ENCODE data around the gene PLCH1. TPM values are rescaled to one million over a fixed set of nuclear protein-coding genes. Genes with fewer than 3 reads are reported as not detected.

The PLCH1 gene
- total and polyA plus RNA-seq, 4 donors = 0.03 to 1.0 (median 0.22) TPM

DNA sequence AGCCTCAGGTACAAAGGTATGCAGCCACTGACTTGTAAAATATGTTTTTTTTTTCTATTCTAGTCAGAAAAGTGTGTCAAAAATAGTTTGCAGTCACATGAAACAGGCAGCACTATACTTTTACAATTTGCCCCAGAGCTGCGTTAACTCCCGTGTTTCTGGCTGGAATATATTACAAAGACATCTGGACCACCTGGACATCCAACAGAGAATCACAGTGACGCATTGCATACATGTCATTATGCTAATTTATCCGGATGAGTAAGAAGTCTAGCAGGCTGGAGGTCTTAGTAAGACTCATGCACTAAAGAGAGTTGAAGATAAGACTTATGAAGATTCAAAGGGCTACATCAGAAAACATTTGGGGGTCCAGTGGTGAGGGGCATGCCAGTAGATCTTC lies 412.2 kb downstream of the PLCH1 start:
- no peaks in the 10 kb centered on the region for H3K36me3 ChIP-seq (ENCODE audit: control insufficient read depth in 4 of 4, insufficient read depth in 3 of 4, low read depth in 1 of 4, low read length in 3 of 4)
- TF ChIP-seq GABPA (IDR thresholded peaks at IDR 0.05 in 1 of 2, conservative IDR thresholded peaks at IDR 0.05 in 1 of 2) (no peak), HNF4G (IDR thresholded peaks at IDR 0.05) (no peak), RXRA (IDR thresholded peaks at IDR 0.05) (no peak), NR2F2 (IDR thresholded peaks at IDR 0.05) (no peak), FOXA1 (IDR thresholded peaks at IDR 0.05) (no peak), FOXA2 (IDR thresholded peaks at IDR 0.05) (no peak)
- TF ChIP-seq, protein P1, sequence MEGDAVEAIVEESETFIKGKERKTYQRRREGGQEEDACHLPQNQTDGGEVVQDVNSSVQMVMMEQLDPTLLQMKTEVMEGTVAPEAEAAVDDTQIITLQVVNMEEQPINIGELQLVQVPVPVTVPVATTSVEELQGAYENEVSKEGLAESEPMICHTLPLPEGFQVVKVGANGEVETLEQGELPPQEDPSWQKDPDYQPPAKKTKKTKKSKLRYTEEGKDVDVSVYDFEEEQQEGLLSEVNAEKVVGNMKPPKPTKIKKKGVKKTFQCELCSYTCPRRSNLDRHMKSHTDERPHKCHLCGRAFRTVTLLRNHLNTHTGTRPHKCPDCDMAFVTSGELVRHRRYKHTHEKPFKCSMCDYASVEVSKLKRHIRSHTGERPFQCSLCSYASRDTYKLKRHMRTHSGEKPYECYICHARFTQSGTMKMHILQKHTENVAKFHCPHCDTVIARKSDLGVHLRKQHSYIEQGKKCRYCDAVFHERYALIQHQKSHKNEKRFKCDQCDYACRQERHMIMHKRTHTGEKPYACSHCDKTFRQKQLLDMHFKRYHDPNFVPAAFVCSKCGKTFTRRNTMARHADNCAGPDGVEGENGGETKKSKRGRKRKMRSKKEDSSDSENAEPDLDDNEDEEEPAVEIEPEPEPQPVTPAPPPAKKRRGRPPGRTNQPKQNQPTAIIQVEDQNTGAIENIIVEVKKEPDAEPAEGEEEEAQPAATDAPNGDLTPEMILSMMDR (IDR thresholded peaks at IDR 0.05; ENCODE audit: low read depth, low read length, missing input control) = no peak
- TF ChIP-seq, protein P2, sequence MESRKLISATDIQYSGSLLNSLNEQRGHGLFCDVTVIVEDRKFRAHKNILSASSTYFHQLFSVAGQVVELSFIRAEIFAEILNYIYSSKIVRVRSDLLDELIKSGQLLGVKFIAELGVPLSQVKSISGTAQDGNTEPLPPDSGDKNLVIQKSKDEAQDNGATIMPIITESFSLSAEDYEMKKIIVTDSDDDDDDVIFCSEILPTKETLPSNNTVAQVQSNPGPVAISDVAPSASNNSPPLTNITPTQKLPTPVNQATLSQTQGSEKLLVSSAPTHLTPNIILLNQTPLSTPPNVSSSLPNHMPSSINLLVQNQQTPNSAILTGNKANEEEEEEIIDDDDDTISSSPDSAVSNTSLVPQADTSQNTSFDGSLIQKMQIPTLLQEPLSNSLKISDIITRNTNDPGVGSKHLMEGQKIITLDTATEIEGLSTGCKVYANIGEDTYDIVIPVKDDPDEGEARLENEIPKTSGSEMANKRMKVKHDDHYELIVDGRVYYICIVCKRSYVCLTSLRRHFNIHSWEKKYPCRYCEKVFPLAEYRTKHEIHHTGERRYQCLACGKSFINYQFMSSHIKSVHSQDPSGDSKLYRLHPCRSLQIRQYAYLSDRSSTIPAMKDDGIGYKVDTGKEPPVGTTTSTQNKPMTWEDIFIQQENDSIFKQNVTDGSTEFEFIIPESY (IDR thresholded peaks at IDR 0.05) = no peak
- H3K4me1 ChIP-seq (ENCODE audit: control insufficient read depth in 4 of 4, insufficient read depth in 4 of 4, low read length in 3 of 4) = no peaks in the 10 kb centered on the region
- no peak for DNase-seq (ENCODE audit: low spot score)
- H3K9me3 ChIP-seq (ENCODE audit: control insufficient read depth in 4 of 4, low read length in 3 of 4) = no peaks in the 10 kb centered on the region
- H3K9ac ChIP-seq (ENCODE audit: low read depth in 1 of 2, low read length in 2 of 2) = no peak overlapping the region
- H3K4me3 ChIP-seq (ENCODE audit: low read depth in 1 of 3, low read length in 3 of 3) = no peak overlapping the region
- no peaks in the 10 kb centered on the region for H3K27me3 ChIP-seq (ENCODE audit: control insufficient read depth in 4 of 4, insufficient read depth in 4 of 4, low read length in 3 of 4)
- no peak overlapping the region for H3K27ac ChIP-seq (ENCODE audit: low read depth in 1 of 2, low read length in 2 of 2)
- WGBS = 67% methylated on average over 4 of the region's 4 CpGs

DNA sequence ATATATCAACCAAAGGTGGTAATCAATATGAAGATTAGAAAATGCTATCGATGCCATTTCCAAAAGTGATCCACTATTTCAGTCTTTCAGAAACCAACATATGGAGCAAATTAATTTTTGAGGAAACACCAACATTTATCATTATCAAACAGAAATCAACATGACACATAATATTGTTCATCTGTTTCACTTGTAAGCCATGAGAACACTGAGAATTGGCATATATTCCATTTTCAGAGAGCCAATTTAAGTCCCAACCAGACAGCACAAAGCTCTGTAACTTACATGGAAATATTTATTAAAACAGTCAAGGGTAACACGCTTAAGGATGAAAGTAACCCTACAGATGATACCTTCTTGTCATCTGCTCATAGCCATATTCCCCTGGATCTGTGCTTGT lies 413.8 kb downstream of the PLCH1 start:
- TF ChIP-seq TAF1 (conservative IDR thresholded peaks at IDR 0.05) (no peak), RXRA (IDR thresholded peaks at IDR 0.05) (no peak), HNF4A (conservative IDR thresholded peaks at IDR 0.05) (no peak), EGR1 (IDR thresholded peaks at IDR 0.05; ENCODE audit: low read depth in 2 of 2) (no peak)
- H3K27me3 ChIP-seq (ENCODE audit: control insufficient read depth in 4 of 4, insufficient read depth in 4 of 4, low read length in 3 of 4) = no peaks in the 10 kb centered on the region
- no peaks in the 10 kb centered on the region for H3K36me3 ChIP-seq (ENCODE audit: control insufficient read depth in 4 of 4, insufficient read depth in 3 of 4, low read depth in 1 of 4, low read length in 3 of 4)
- WGBS = 93% methylated on average over 2 of the region's 2 CpGs
- no peak overlapping the region for H3K4me3 ChIP-seq (ENCODE audit: low read depth in 1 of 3, low read length in 3 of 3)
- no peak overlapping the region for H3K27ac ChIP-seq (ENCODE audit: low read depth in 1 of 2, low read length in 2 of 2)
- no peak overlapping the region for H3K9ac ChIP-seq (ENCODE audit: low read depth in 1 of 2, low read length in 2 of 2)
- no peak for DNase-seq (ENCODE audit: low spot score)
- no peaks in the 10 kb centered on the region for H3K4me1 ChIP-seq (ENCODE audit: control insufficient read depth in 4 of 4, insufficient read depth in 4 of 4, low read length in 3 of 4)
- H3K9me3 ChIP-seq (ENCODE audit: control insufficient read depth in 4 of 4, low read length in 3 of 4) = no peaks in the 10 kb centered on the region

DNA sequence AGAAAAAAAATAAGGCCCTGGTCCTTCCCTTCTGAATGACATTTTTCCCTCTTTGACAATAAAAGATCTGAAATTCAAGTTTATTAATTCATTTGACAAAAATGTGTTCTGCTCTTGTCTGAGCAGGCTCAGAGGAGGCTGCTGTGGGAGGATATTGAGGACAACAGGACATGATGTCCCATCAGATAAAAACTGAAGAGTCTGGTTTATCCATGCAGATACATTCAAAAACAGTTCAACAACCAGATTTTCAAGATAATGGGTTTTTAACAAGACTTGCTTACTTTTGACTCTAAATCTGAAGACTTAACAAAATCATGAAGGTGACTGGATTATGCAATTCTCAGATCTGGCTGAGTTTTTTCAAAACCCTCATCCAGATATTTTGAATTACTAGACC lies 414.5 kb downstream of the PLCH1 start:
- Histone ChIP-seq H3K4me1 (ENCODE audit: control insufficient read depth in 4 of 4, insufficient read depth in 4 of 4, low read length in 3 of 4) (no peaks in the 10 kb centered on the region), H3K27me3 (ENCODE audit: control insufficient read depth in 4 of 4, insufficient read depth in 4 of 4, low read length in 3 of 4) (no peaks in the 10 kb centered on the region), H3K9ac (ENCODE audit: low read depth in 1 of 2, low read length in 2 of 2) (no peak overlapping the region), H3K36me3 (ENCODE audit: control insufficient read depth in 4 of 4, insufficient read depth in 3 of 4, low read depth in 1 of 4, low read length in 3 of 4) (no peaks in the 10 kb centered on the region), H3K27ac (ENCODE audit: low read depth in 1 of 2, low read length in 2 of 2) (no peak overlapping the region), H3K4me3 (ENCODE audit: low read depth in 1 of 3, low read length in 3 of 3) (no peak overlapping the region), H3K9me3 (ENCODE audit: control insufficient read depth in 4 of 4, low read length in 3 of 4) (no peaks in the 10 kb centered on the region)
- DNase-seq (ENCODE audit: low spot score) = no peak
- TF ChIP-seq, protein P2 (IDR thresholded peaks at IDR 0.05) = no peak
- no peak for TF ChIP-seq YY1 (IDR thresholded peaks at IDR 0.05)
- no peak for TF ChIP-seq EGR1 (IDR thresholded peaks at IDR 0.05; ENCODE audit: low read depth in 2 of 2)
- no peak for TF ChIP-seq TAF1 (conservative IDR thresholded peaks at IDR 0.05)
- no peak for TF ChIP-seq GABPA (IDR thresholded peaks at IDR 0.05 in 1 of 2, conservative IDR thresholded peaks at IDR 0.05 in 1 of 2)
- TF ChIP-seq, protein P3, sequence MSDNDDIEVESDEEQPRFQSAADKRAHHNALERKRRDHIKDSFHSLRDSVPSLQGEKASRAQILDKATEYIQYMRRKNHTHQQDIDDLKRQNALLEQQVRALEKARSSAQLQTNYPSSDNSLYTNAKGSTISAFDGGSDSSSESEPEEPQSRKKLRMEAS (IDR thresholded peaks at IDR 0.05) = no peak
- TF ChIP-seq, protein P4, sequence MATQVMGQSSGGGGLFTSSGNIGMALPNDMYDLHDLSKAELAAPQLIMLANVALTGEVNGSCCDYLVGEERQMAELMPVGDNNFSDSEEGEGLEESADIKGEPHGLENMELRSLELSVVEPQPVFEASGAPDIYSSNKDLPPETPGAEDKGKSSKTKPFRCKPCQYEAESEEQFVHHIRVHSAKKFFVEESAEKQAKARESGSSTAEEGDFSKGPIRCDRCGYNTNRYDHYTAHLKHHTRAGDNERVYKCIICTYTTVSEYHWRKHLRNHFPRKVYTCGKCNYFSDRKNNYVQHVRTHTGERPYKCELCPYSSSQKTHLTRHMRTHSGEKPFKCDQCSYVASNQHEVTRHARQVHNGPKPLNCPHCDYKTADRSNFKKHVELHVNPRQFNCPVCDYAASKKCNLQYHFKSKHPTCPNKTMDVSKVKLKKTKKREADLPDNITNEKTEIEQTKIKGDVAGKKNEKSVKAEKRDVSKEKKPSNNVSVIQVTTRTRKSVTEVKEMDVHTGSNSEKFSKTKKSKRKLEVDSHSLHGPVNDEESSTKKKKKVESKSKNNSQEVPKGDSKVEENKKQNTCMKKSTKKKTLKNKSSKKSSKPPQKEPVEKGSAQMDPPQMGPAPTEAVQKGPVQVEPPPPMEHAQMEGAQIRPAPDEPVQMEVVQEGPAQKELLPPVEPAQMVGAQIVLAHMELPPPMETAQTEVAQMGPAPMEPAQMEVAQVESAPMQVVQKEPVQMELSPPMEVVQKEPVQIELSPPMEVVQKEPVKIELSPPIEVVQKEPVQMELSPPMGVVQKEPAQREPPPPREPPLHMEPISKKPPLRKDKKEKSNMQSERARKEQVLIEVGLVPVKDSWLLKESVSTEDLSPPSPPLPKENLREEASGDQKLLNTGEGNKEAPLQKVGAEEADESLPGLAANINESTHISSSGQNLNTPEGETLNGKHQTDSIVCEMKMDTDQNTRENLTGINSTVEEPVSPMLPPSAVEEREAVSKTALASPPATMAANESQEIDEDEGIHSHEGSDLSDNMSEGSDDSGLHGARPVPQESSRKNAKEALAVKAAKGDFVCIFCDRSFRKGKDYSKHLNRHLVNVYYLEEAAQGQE (IDR thresholded peaks at IDR 0.05) = no peak
- TF ChIP-seq HNF4A (conservative IDR thresholded peaks at IDR 0.05) = no peak
- TF ChIP-seq, protein P5, sequence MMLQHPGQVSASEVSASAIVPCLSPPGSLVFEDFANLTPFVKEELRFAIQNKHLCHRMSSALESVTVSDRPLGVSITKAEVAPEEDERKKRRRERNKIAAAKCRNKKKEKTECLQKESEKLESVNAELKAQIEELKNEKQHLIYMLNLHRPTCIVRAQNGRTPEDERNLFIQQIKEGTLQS (IDR thresholded peaks at IDR 0.05) = no peak
- no peak for TF ChIP-seq NR2F2 (IDR thresholded peaks at IDR 0.05)
- no peak for TF ChIP-seq RXRA (IDR thresholded peaks at IDR 0.05)
- TF ChIP-seq HNF4G (IDR thresholded peaks at IDR 0.05) = no peak
- no peak for TF ChIP-seq SP1 (IDR thresholded peaks at IDR 0.05)
- TF ChIP-seq JUND (IDR thresholded peaks at IDR 0.05) = no peak
- no peak for TF ChIP-seq RAD21 (IDR thresholded peaks at IDR 0.05)
- no peak for TF ChIP-seq FOXA2 (IDR thresholded peaks at IDR 0.05)
